ENCODE results near the gene GNB1L. TPM values are rescaled to one million over a fixed set of nuclear protein-coding genes. Genes with fewer than 3 reads are reported as not detected.

The GNB1L gene
- total and polyA plus RNA-seq, 2 donors, result 11.2 to 15.4 TPM

- DNase-seq (ENCODE audit: low read depth in 6 of 9, low spot score in 9 of 9), result no peak
- 96% methylated on average over 4 of the region's 4 CpGs for WGBS
- Histone ChIP-seq H3K9me3 (ENCODE audit: control insufficient read depth in 2 of 2, insufficient read depth in 1 of 2, low read length in 1 of 2) (no peaks in the 10 kb centered on the region), H3K4me3 (ENCODE audit: low read length in 2 of 2) (no peak overlapping the region), H3K27ac (ENCODE audit: low read depth in 1 of 2, low read length in 1 of 2) (no peak overlapping the region), H3K27me3 (ENCODE audit: control insufficient read depth in 2 of 2, insufficient read depth in 1 of 2, low read length in 1 of 2) (peaks cover 0 to 41% of the 10 kb centered on the region in 2 donors), H3K4me1 (ENCODE audit: control insufficient read depth in 2 of 2, insufficient read depth in 2 of 2, low read length in 2 of 2) (no peaks in the 10 kb centered on the region), H3K36me3 (ENCODE audit: control insufficient read depth in 2 of 2, insufficient read depth in 2 of 2, low read length in 1 of 2) (no peaks in the 10 kb centered on the region)
These were observed 111.0 kb downstream of the GNB1L start for GRCh38 chr22:19743651-19744050.

DNA sequence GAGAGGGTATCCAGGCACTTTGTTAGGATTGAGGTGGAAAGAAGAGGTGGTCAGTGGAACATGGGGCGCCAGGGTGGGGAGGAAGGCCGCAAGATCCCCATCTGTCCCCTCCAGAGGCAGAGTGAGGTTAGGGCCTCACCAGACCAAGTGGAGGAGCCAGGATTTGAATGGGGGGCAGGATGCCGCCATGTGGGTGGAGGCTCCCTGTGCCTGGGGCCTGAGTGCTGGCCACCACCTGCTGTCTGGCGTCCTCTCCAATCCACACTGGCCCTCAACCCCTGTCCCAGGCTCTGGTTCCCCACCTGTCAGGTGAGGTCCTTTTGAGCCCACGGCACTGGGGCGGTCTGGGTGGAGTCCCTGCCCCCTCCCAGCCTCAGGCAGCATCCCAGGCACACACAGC lies 111.6 kb downstream of the GNB1L start:
- WGBS, result 99% methylated on average over 6 of the region's 6 CpGs
- peaks cover 0 to 39% of the 10 kb centered on the region in 2 donors for H3K27me3 ChIP-seq (ENCODE audit: control insufficient read depth in 2 of 2, insufficient read depth in 1 of 2, low read length in 1 of 2)
- DNase-seq (ENCODE audit: low read depth in 6 of 9, low spot score in 9 of 9), result no peak
- no peaks in the 10 kb centered on the region for H3K4me1 ChIP-seq (ENCODE audit: control insufficient read depth in 2 of 2, insufficient read depth in 2 of 2, low read length in 2 of 2)
- no peak overlapping the region for H3K4me3 ChIP-seq (ENCODE audit: low read length in 2 of 2)
- no peaks in the 10 kb centered on the region for H3K36me3 ChIP-seq (ENCODE audit: control insufficient read depth in 2 of 2, insufficient read depth in 2 of 2, low read length in 1 of 2)
- no peaks in the 10 kb centered on the region for H3K9me3 ChIP-seq (ENCODE audit: control insufficient read depth in 2 of 2, insufficient read depth in 1 of 2, low read length in 1 of 2)
- no peak overlapping the region for H3K27ac ChIP-seq (ENCODE audit: low read depth in 1 of 2, low read length in 1 of 2)

GRCh38 chr22:19742160-19743066 lies 112.3 kb downstream of the GNB1L start:
- Histone ChIP-seq H3K9me3 (ENCODE audit: control insufficient read depth in 2 of 2, insufficient read depth in 1 of 2, low read length in 1 of 2) (no peaks in the 10 kb centered on the region), H3K4me3 (ENCODE audit: low read length in 2 of 2) (no peak overlapping the region), H3K36me3 (ENCODE audit: control insufficient read depth in 2 of 2, insufficient read depth in 2 of 2, low read length in 1 of 2) (no peaks in the 10 kb centered on the region), H3K27ac (ENCODE audit: low read depth in 1 of 2, low read length in 1 of 2) (no peak overlapping the region), H3K4me1 (ENCODE audit: control insufficient read depth in 2 of 2, insufficient read depth in 2 of 2, low read length in 2 of 2) (no peaks in the 10 kb centered on the region), H3K27me3 (ENCODE audit: control insufficient read depth in 2 of 2, insufficient read depth in 1 of 2, low read length in 1 of 2) (peaks cover 0 to 36% of the 10 kb centered on the region in 2 donors)
- 95% methylated on average over 21 of the region's 21 CpGs for WGBS
- DNase-seq (ENCODE audit: low read depth in 6 of 9, low spot score in 9 of 9), result no peak

DNA sequence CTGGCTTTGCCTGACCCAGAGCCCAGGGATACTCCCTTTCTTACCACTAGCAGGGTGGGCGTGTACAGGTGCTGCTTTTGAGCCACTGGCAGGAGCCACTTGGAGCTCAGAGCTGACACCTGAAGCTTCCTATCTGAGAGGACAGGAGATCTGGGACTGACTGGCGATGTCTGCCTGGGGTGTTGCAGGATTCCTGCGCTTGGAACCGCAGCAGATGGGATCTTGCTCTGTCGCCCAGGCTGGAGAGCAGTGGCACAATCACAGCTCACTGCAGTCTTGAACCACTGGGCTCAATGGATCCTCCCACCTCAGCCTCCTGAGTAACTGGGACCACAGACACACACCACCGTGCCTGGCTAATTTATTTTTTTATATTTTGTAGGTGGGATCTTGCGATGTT lies 113.6 kb downstream of the GNB1L start:
- H3K4me3 ChIP-seq (ENCODE audit: low read length in 2 of 2), result no peak overlapping the region
- H3K4me1 ChIP-seq (ENCODE audit: control insufficient read depth in 2 of 2, insufficient read depth in 2 of 2, low read length in 2 of 2), result no peaks in the 10 kb centered on the region
- no peaks in the 10 kb centered on the region for H3K9me3 ChIP-seq (ENCODE audit: control insufficient read depth in 2 of 2, insufficient read depth in 1 of 2, low read length in 1 of 2)
- no peak for DNase-seq (ENCODE audit: low read depth in 6 of 9, low spot score in 9 of 9)
- H3K36me3 ChIP-seq (ENCODE audit: control insufficient read depth in 2 of 2, insufficient read depth in 2 of 2, low read length in 1 of 2), result no peaks in the 10 kb centered on the region
- no peak overlapping the region for H3K27ac ChIP-seq (ENCODE audit: low read depth in 1 of 2, low read length in 1 of 2)
- 97% methylated on average over 7 of the region's 7 CpGs for WGBS
- peaks cover 0 to 44% of the 10 kb centered on the region in 2 donors for H3K27me3 ChIP-seq (ENCODE audit: control insufficient read depth in 2 of 2, insufficient read depth in 1 of 2, low read length in 1 of 2)

DNA sequence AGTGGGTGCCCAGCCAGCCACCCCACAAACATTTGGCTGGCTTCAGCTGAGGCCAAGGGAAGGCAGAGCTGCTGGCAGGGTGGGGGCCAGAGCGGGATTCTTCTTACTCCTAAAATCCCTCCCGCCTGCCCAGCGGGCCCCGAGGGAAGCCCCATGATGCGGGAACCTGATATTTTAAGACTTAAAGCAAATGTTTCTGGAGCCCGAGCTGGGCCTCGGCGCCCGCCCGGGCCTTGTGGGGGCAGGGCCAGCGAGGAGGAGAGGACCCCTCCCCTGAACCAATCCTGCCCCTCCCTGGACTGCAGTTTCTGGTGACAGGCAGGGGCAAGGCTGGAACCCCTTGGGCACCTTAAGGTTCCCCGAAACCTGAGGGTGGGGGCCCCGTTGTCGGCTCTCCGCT lies 114.1 kb downstream of the GNB1L start:
- Histone ChIP-seq H3K36me3 (ENCODE audit: control insufficient read depth in 2 of 2, insufficient read depth in 2 of 2, low read length in 1 of 2) (no peaks in the 10 kb centered on the region), H3K27ac (ENCODE audit: low read depth in 1 of 2, low read length in 1 of 2) (no peak overlapping the region), H3K9me3 (ENCODE audit: control insufficient read depth in 2 of 2, insufficient read depth in 1 of 2, low read length in 1 of 2) (no peaks in the 10 kb centered on the region), H3K4me1 (ENCODE audit: control insufficient read depth in 2 of 2, insufficient read depth in 2 of 2, low read length in 2 of 2) (no peaks in the 10 kb centered on the region), H3K4me3 (ENCODE audit: low read length in 2 of 2) (no peak overlapping the region), H3K27me3 (ENCODE audit: control insufficient read depth in 2 of 2, insufficient read depth in 1 of 2, low read length in 1 of 2) (peaks cover 0 to 48% of the 10 kb centered on the region in 2 donors)
- no peak for DNase-seq (ENCODE audit: low read depth in 6 of 9, low spot score in 9 of 9)
- 94% methylated on average over 15 of the region's 15 CpGs for WGBS

GRCh38 chr22:19739911-19740449 lies 114.7 kb downstream of the GNB1L start:
- Histone ChIP-seq H3K4me1 (ENCODE audit: control insufficient read depth in 2 of 2, insufficient read depth in 2 of 2, low read length in 2 of 2) (no peaks in the 10 kb centered on the region), H3K36me3 (ENCODE audit: control insufficient read depth in 2 of 2, insufficient read depth in 2 of 2, low read length in 1 of 2) (no peaks in the 10 kb centered on the region), H3K27ac (ENCODE audit: low read depth in 1 of 2, low read length in 1 of 2) (no peak overlapping the region), H3K4me3 (ENCODE audit: low read length in 2 of 2) (no peak overlapping the region), H3K9me3 (ENCODE audit: control insufficient read depth in 2 of 2, insufficient read depth in 1 of 2, low read length in 1 of 2) (no peaks in the 10 kb centered on the region), H3K27me3 (ENCODE audit: control insufficient read depth in 2 of 2, insufficient read depth in 1 of 2, low read length in 1 of 2) (peaks cover 0 to 47% of the 10 kb centered on the region in 2 donors)
- no peak for DNase-seq (ENCODE audit: low read depth in 6 of 9, low spot score in 9 of 9)
- 95% methylated on average over 7 of the region's 7 CpGs for WGBS

DNA sequence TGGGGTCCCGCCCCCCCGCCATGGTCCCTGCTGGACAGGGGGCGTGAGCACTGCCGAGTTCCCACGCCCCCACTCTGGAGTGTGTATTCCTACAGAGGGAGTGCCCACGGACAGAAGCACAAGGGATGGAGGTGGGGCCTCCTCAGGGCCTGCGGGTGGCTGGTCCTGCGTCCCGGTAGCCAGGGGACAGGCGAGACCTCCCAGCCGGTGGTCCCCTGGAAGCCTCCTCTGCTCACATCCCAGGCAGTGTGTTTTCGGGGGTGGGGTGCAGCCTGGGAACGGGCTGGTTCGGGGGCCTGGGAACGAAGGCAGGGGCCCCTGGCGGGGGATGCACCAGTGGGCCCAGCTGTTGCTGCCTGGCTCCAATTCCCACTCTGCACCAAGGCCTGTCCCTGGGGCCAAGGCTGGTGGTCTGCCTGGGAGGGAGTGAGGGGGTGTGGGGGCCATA lies 115.2 kb downstream of the GNB1L start:
- Histone ChIP-seq H3K27me3 (ENCODE audit: control insufficient read depth in 2 of 2, insufficient read depth in 1 of 2, low read length in 1 of 2) (peaks cover 0 to 47% of the 10 kb centered on the region in 2 donors), H3K27ac (ENCODE audit: low read depth in 1 of 2, low read length in 1 of 2) (no peak overlapping the region), H3K4me1 (ENCODE audit: control insufficient read depth in 2 of 2, insufficient read depth in 2 of 2, low read length in 2 of 2) (no peaks in the 10 kb centered on the region), H3K4me3 (ENCODE audit: low read length in 2 of 2) (no peak overlapping the region), H3K36me3 (ENCODE audit: control insufficient read depth in 2 of 2, insufficient read depth in 2 of 2, low read length in 1 of 2) (no peaks in the 10 kb centered on the region), H3K9me3 (ENCODE audit: control insufficient read depth in 2 of 2, insufficient read depth in 1 of 2, low read length in 1 of 2) (no peaks in the 10 kb centered on the region)
- DNase-seq (ENCODE audit: low read depth in 6 of 9, low spot score in 9 of 9), result no peak
- 92% methylated on average over 16 of the region's 16 CpGs for WGBS

GRCh38 chr22:19738664-19739447 lies 115.8 kb downstream of the GNB1L start:
- DNase-seq (ENCODE audit: low read depth in 6 of 9, low spot score in 9 of 9), result no peak

More at GRCh38 chr22:19738664-19739447, 115.8 kb downstream of the GNB1L start:
- Histone ChIP-seq H3K9me3 (ENCODE audit: control insufficient read depth in 2 of 2, insufficient read depth in 1 of 2, low read length in 1 of 2) (no peaks in the 10 kb centered on the region), H3K4me1 (ENCODE audit: control insufficient read depth in 2 of 2, insufficient read depth in 2 of 2, low read length in 2 of 2) (no peaks in the 10 kb centered on the region), H3K27me3 (ENCODE audit: control insufficient read depth in 2 of 2, insufficient read depth in 1 of 2, low read length in 1 of 2) (peaks cover 0 to 48% of the 10 kb centered on the region in 2 donors), H3K4me3 (ENCODE audit: low read length in 2 of 2) (no peak overlapping the region), H3K27ac (ENCODE audit: low read depth in 1 of 2, low read length in 1 of 2) (no peak overlapping the region), H3K36me3 (ENCODE audit: control insufficient read depth in 2 of 2, insufficient read depth in 2 of 2, low read length in 1 of 2) (no peaks in the 10 kb centered on the region)
- 86% methylated on average over 31 of the region's 31 CpGs for WGBS

Measured in thymus (tissue), 11 donors.